CD4-positive, alpha-beta T cell treated with Interleukin-10 for 1 hour (primary cell): ENCODE data around the gene MMD2.

Experiments used
- DNase-seq: peaks from one replicate; pipeline ENCODE4 v3.0.0-alpha.2; 2020

Gene MMD2

GRCh38 chr7:4957847-4958476 lies 1.0 kb downstream of the MMD2 start:
- no peak for DNase-seq

GRCh38 chr7:4951903-4952636 lies 6.9 kb downstream of the MMD2 start:
- no peak for DNase-seq

GRCh38 chr7:4951304-4951703 lies 7.7 kb downstream of the MMD2 start:
- no peak for DNase-seq

GRCh38 chr7:4948402-4948801 lies 10.6 kb downstream of the MMD2 start:
- DNase-seq, result no peak

- DNase-seq, result no peak
These were observed 13.0 kb downstream of the MMD2 start for GRCh38 chr7:4945949-4946348.

GRCh38 chr7:4944939-4945338 lies 14.0 kb downstream of the MMD2 start:
- no peak for DNase-seq

GRCh38 chr7:4943297-4943696 lies 15.7 kb downstream of the MMD2 start:
- no peak for DNase-seq

GRCh38 chr7:4939971-4940728 lies 18.8 kb downstream of the MMD2 start:
- DNase-seq, result no peak

GRCh38 chr7:4937411-4937810 lies 21.6 kb downstream of the MMD2 start:
- DNase-seq, result no peak

GRCh38 chr7:4934419-4935025 lies 24.5 kb downstream of the MMD2 start:
- no peak for DNase-seq

- no peak for DNase-seq
These were observed 27.0 kb downstream of the MMD2 start for GRCh38 chr7:4931943-4932342.

GRCh38 chr7:4929005-4929404 lies 30.0 kb downstream of the MMD2 start:
- DNase-seq, result no peak

GRCh38 chr7:4928445-4928844 lies 30.5 kb downstream of the MMD2 start:
- DNase-seq, result no peak

GRCh38 chr7:4919969-4920766 lies 38.8 kb downstream of the MMD2 start:
- no peak for DNase-seq

GRCh38 chr7:4916113-4916512 lies 42.9 kb downstream of the MMD2 start:
- no peak for DNase-seq

GRCh38 chr7:4911111-4911828 lies 47.7 kb downstream of the MMD2 start:
- no peak for DNase-seq

GRCh38 chr7:4906682-4907081 lies 52.3 kb downstream of the MMD2 start:
- no peak for DNase-seq

GRCh38 chr7:4905171-4905570 lies 53.8 kb downstream of the MMD2 start:
- no peak for DNase-seq

- no peak for DNase-seq
These were observed 54.6 kb downstream of the MMD2 start for GRCh38 chr7:4904346-4904745.

- no peak for DNase-seq
These were observed 63.2 kb downstream of the MMD2 start for GRCh38 chr7:4895766-4896165.

- no peak for DNase-seq
These were observed 64.5 kb downstream of the MMD2 start for GRCh38 chr7:4894482-4894881.

GRCh38 chr7:4893929-4894475 lies 65.0 kb downstream of the MMD2 start:
- no peak for DNase-seq
